IMR-90 (cell line): ENCODE data around the gene TMEM53.

Experiments used
- CHD1 ChIP-seq: IDR thresholded peaks from 2 replicates; pipeline ENCODE4 v1.6.1; 2012; ENCODE audit warnings: low read depth, low read length, improper control_type of control experiment
- FOS ChIP-seq: fragments of 150-350 bp; IDR thresholded peaks from 2 replicates; pipeline ENCODE4 v1.6.1; 2016; ENCODE audit warnings: low read depth, low read length
- MXI1 ChIP-seq: IDR thresholded peaks from 2 replicates; pipeline ENCODE4 v1.6.1; 2012; ENCODE audit warnings: low read depth, mild to moderate bottlenecking, low read length, moderate library complexity, borderline replicate concordance
- POLR2A ChIP-seq: IDR thresholded peaks from 2 replicates; pipeline ENCODE4 v1.6.1; 2012; ENCODE audit warnings: mild to moderate bottlenecking, low read depth, low read length
- RAD21 ChIP-seq: IDR thresholded peaks from 2 replicates; pipeline ENCODE4 v1.6.1; 2012; ENCODE audit warnings: low read length, improper control_type of control experiment
- SMC3 ChIP-seq: fragments of 150-350 bp; IDR thresholded peaks from 2 replicates; pipeline ENCODE4 v1.6.1; 2016; ENCODE audit warnings: low read depth, mild to moderate bottlenecking, antibody characterized with exemption, low read length, moderate library complexity
- TF ChIP-seq, protein P1 (sequence below): conservative IDR thresholded peaks from 2 replicates; pipeline ENCODE4 v1.5.1; 2012; ENCODE audit warnings: mild to moderate bottlenecking, low read depth, low read length, improper control_type of control experiment
- TF ChIP-seq, protein P2 (sequence below): fragments of 150-350 bp; IDR thresholded peaks from 2 replicates; pipeline ENCODE4 v1.6.1; 2017; ENCODE audit warnings: mild to moderate bottlenecking, antibody characterized with exemption, low read length, low read depth

DNA sequence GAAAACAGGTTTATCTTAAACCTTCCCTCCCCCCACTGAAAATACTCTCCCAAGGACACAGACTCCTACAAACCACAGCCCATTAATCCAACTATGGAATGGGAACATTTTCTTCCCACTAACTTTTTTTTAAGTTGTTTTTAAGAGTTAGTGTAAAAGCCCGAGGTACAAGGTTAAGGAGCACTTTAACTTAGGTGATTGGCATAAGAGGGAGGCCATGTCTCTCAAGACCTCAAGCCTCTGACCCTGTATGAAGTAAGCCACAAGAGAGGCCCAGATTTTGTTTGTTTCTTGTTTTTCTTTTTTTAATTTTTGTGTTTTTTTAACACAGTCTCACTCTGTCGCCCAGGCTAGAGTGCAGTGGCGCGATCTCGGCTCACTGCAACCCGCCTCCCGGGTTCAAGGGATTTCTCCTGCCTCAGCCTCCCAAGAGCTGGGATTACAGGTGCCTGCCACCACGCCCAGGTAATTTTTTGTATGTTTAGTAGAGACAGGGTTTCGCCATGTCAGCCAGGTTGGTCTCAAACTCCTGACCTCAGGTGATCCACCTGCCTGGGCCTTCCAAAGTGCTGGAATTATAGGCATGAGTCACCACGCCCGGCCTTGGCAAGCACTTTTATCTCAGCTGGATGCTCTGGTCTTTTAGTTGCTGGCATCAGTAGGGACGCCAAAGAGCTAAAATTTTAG, 14.6 kb upstream of the TMEM53 start:
- TF ChIP-seq, protein P1, sequence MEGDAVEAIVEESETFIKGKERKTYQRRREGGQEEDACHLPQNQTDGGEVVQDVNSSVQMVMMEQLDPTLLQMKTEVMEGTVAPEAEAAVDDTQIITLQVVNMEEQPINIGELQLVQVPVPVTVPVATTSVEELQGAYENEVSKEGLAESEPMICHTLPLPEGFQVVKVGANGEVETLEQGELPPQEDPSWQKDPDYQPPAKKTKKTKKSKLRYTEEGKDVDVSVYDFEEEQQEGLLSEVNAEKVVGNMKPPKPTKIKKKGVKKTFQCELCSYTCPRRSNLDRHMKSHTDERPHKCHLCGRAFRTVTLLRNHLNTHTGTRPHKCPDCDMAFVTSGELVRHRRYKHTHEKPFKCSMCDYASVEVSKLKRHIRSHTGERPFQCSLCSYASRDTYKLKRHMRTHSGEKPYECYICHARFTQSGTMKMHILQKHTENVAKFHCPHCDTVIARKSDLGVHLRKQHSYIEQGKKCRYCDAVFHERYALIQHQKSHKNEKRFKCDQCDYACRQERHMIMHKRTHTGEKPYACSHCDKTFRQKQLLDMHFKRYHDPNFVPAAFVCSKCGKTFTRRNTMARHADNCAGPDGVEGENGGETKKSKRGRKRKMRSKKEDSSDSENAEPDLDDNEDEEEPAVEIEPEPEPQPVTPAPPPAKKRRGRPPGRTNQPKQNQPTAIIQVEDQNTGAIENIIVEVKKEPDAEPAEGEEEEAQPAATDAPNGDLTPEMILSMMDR, result no peak
- TF ChIP-seq POLR2A, result no peak
- TF ChIP-seq FOS, result no peak
- no peak for TF ChIP-seq CHD1
- TF ChIP-seq, protein P2, sequence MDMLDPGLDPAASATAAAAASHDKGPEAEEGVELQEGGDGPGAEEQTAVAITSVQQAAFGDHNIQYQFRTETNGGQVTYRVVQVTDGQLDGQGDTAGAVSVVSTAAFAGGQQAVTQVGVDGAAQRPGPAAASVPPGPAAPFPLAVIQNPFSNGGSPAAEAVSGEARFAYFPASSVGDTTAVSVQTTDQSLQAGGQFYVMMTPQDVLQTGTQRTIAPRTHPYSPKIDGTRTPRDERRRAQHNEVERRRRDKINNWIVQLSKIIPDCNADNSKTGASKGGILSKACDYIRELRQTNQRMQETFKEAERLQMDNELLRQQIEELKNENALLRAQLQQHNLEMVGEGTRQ, result no peak
- TF ChIP-seq SMC3, result no peak
- no peak for TF ChIP-seq RAD21
- TF ChIP-seq MXI1, result no peak
